HG03066 (cell line): ENCODE data around the gene PDPK1.

Experiments used
- ATAC-seq: cut with Tn5 transposase; IDR thresholded peaks from one replicate; pipeline ENCODE4 v1.9.1; 2021; ENCODE audit warnings: low read depth; ENCODE audit not compliant: unreplicated experiment

PDPK1 gene

GRCh38 chr16:2505695-2506094, 32.1 kb upstream of the PDPK1 start:
- no peak for ATAC-seq

- ATAC-seq = no peak
Observed at GRCh38 chr16:2507052-2507659, 30.7 kb upstream of the PDPK1 start.

GRCh38 chr16:2507665-2508064, 30.2 kb upstream of the PDPK1 start:
- ATAC-seq = no peak

- no peak for ATAC-seq
Observed at GRCh38 chr16:2508722-2509400, 29.0 kb upstream of the PDPK1 start.

- no peak for ATAC-seq
Observed at GRCh38 chr16:2511128-2511800, 26.6 kb upstream of the PDPK1 start.

- no peak for ATAC-seq
Observed at GRCh38 chr16:2511996-2512734, 25.7 kb upstream of the PDPK1 start.

GRCh38 chr16:2512735-2513404, 25.0 kb upstream of the PDPK1 start:
- ATAC-seq = no peak

GRCh38 chr16:2513405-2514332, 24.2 kb upstream of the PDPK1 start, which contains the start of gene ATP6V0C:
TSS of gene ATP6V0C (plus strand) at chr16:2513952. CDS start at chr16:2514104, 152 bp downstream.
- peak; percentile 64 for ATAC-seq

- no peak for ATAC-seq
Observed at GRCh38 chr16:2514333-2515179, 23.3 kb upstream of the PDPK1 start.

- no peak for ATAC-seq
Observed at GRCh38 chr16:2515180-2515851, 22.5 kb upstream of the PDPK1 start.

GRCh38 chr16:2516391-2517240, 21.2 kb upstream of the PDPK1 start:
- ATAC-seq = no peak

- ATAC-seq = no peak
Observed at GRCh38 chr16:2517954-2518605, 19.7 kb upstream of the PDPK1 start.

- ATAC-seq = no peak
Observed at GRCh38 chr16:2518823-2519710, 18.8 kb upstream of the PDPK1 start.

GRCh38 chr16:2519711-2520080, 18.1 kb upstream of the PDPK1 start:
- ATAC-seq = no peak

GRCh38 chr16:2520097-2520783, 17.6 kb upstream of the PDPK1 start, which contains the start of gene AMDHD2:
TSS of gene AMDHD2 (plus strand) at chr16:2520371. CDS start at chr16:2520459, 88 bp downstream.
- no peak for ATAC-seq
